GM23248 (cell line): ENCODE data around the gene ZFTA.

Experiments used
- EZH2 ChIP-seq: fragments of 200-600 bp; sonication (generic); IDR thresholded peaks from 2 replicates; pipeline ENCODE4 v1.6.1; 2018; ENCODE audit warnings: antibody characterized with exemption, mild to moderate bottlenecking; ENCODE audit not compliant: insufficient read depth, poor library complexity, severe bottlenecking
- EZH2phosphoT487 ChIP-seq: fragments of 200-600 bp; sonication (generic); IDR thresholded peaks from 2 replicates; pipeline ENCODE4 v1.6.1; 2018; ENCODE audit warnings: antibody characterized with exemption, moderate library complexity, mild to moderate bottlenecking, low read depth; ENCODE audit not compliant: insufficient read depth

DNA sequence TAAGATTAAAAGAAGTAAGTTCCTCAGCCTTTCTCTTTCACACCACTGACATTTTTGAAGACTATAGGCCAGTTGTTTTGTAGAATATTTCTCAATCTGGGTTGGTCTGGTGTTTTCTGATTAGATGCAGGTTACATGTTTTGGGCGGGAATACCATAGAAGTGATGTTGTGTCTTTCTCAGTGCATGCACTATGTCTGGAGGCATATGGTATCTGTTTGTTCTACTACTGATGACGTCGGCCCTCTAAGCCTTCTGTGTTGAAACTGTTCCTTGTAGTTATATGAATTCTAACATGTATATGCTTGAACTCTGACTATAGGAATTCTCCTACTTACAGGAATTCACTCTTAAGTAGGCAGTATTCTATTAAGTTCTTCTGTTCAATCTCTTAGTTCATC, 21.6 kb downstream of the ZFTA start:
- TF ChIP-seq EZH2phosphoT487 = no peak
- no peak for TF ChIP-seq EZH2
